Hepatocyte (in vitro differentiated cells): ENCODE results near the gene PPP1R12A.

ENCODE experiments used
- EZH2 ChIP-seq: fragments of 200-600 bp; sonication (generic); IDR thresholded peaks from 2 replicates; pipeline ENCODE4 v1.6.1; 2016; ENCODE audit warnings: antibody characterized with exemption, mild to moderate bottlenecking, borderline replicate concordance
- EZH2phosphoT487 ChIP-seq: fragments of 200-600 bp; sonication (generic); IDR thresholded peaks from one replicate; pipeline ENCODE4 v1.6.1; 2018; ENCODE audit warnings: antibody characterized with exemption, mild to moderate bottlenecking, low read depth, moderate library complexity; ENCODE audit not compliant: unreplicated experiment, severe bottlenecking
- TF ChIP-seq, protein P1 (sequence below): fragments of 200-600 bp; sonication (generic); IDR thresholded peaks from 2 replicates; pipeline ENCODE4 v1.5.1; 2016; ENCODE audit warnings: antibody characterized with exemption, mild to moderate bottlenecking; ENCODE audit not compliant: poor library complexity

DNA sequence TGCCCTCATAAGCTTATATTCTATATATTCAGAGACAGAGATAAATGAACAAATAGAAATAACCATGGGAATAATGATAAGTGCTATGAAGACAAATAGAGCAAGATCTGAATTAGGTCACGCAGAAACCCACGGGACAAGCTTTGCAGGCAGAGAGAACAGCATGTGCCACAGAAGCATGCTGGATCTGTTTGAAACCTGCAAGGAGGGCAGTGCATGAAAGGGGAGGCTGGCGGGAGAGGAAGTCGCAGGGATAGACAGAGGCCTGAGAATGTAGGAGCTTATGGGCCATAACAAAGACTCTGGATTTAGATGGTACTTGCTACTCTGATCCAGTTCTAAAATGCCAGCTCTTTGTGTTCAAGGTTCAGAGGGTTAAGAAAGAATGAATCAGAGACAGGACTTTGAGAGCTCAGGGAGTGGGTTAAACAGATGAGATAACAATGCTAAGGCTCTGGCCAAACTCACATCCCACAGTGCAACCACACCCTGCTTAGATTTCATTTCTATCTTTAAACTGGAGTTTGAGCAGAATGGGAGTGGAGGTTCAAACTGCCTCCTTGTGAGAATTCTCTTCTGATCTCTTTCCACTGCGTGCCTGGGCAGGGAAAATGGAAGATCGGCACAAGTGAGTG, 49.2 kb upstream of the PPP1R12A start:
- TF ChIP-seq, protein P1, sequence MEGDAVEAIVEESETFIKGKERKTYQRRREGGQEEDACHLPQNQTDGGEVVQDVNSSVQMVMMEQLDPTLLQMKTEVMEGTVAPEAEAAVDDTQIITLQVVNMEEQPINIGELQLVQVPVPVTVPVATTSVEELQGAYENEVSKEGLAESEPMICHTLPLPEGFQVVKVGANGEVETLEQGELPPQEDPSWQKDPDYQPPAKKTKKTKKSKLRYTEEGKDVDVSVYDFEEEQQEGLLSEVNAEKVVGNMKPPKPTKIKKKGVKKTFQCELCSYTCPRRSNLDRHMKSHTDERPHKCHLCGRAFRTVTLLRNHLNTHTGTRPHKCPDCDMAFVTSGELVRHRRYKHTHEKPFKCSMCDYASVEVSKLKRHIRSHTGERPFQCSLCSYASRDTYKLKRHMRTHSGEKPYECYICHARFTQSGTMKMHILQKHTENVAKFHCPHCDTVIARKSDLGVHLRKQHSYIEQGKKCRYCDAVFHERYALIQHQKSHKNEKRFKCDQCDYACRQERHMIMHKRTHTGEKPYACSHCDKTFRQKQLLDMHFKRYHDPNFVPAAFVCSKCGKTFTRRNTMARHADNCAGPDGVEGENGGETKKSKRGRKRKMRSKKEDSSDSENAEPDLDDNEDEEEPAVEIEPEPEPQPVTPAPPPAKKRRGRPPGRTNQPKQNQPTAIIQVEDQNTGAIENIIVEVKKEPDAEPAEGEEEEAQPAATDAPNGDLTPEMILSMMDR: no peak
- TF ChIP-seq EZH2: no peak
- no peak for TF ChIP-seq EZH2phosphoT487
